ENCODE measurements around the gene PLXND1.
"Not testable (repeated sequence)": the region's sequence is repeated elsewhere in the genome, so short reads cannot be mapped to it uniquely, and the experiment has no call there.

PLXND1 gene

GRCh38 chr3:129545951-129546350 is 60.5 kb downstream of the PLXND1 start:
- not testable (repeated sequence) for H3K4me1 Mint-ChIP-seq (ENCODE audit: low read depth); DNase-seq; H3K27me3 Mint-ChIP-seq; H3K36me3 Mint-ChIP-seq (ENCODE audit: low read depth); H3K27ac Mint-ChIP-seq; H3K9me3 Mint-ChIP-seq; H3K4me3 Mint-ChIP-seq

- no peak for DNase-seq
- Mint-ChIP-seq H3K27me3 (no peaks in the 10 kb centered on the region), H3K36me3 (ENCODE audit: low read depth) (no peaks in the 10 kb centered on the region), H3K27ac (no peak overlapping the region), H3K4me3 (no peak overlapping the region), H3K9me3 (no peaks in the 10 kb centered on the region), H3K4me1 (ENCODE audit: low read depth) (no peaks in the 10 kb centered on the region)
Measured at GRCh38 chr3:129543999-129544398, 62.5 kb downstream of the PLXND1 start.

GRCh38 chr3:129543156-129543790 is 63.2 kb downstream of the PLXND1 start, which contains the start of gene H1-8:
H1-8 (plus strand) TSS chr3:129543175; CDS start chr3:129543219, 44 bp downstream.
- no peaks in the 10 kb centered on the region for H3K36me3 Mint-ChIP-seq (ENCODE audit: low read depth)
- H3K4me1 Mint-ChIP-seq (ENCODE audit: low read depth), result no peaks in the 10 kb centered on the region
- no peaks in the 10 kb centered on the region for H3K27me3 Mint-ChIP-seq
- H3K27ac Mint-ChIP-seq, result no peak within 1 kb of the TSS
- no peak for DNase-seq
- H3K9me3 Mint-ChIP-seq, result no peaks in the 10 kb centered on the region
- no peak within 1 kb of the TSS for H3K4me3 Mint-ChIP-seq

- no peaks in the 10 kb centered on the region for H3K9me3 Mint-ChIP-seq
- no peak overlapping the region for H3K4me3 Mint-ChIP-seq
- DNase-seq, result no peak
- H3K27ac Mint-ChIP-seq, result no peak overlapping the region
- H3K4me1 Mint-ChIP-seq (ENCODE audit: low read depth), result no peaks in the 10 kb centered on the region
- no peaks in the 10 kb centered on the region for H3K27me3 Mint-ChIP-seq
- no peaks in the 10 kb centered on the region for H3K36me3 Mint-ChIP-seq (ENCODE audit: low read depth)
Measured at GRCh38 chr3:129542747-129543146, 63.7 kb downstream of the PLXND1 start.

GRCh38 chr3:129540776-129541516 is 65.5 kb downstream of the PLXND1 start:
- H3K9me3 Mint-ChIP-seq, result no peaks in the 10 kb centered on the region
- H3K4me1 Mint-ChIP-seq (ENCODE audit: low read depth), result no peaks in the 10 kb centered on the region
- no peak overlapping the region for H3K4me3 Mint-ChIP-seq
- H3K36me3 Mint-ChIP-seq (ENCODE audit: low read depth), result no peaks in the 10 kb centered on the region
- no peaks in the 10 kb centered on the region for H3K27me3 Mint-ChIP-seq
- no peak overlapping the region for H3K27ac Mint-ChIP-seq
- no peak for DNase-seq

GRCh38 chr3:129539206-129539605 is 67.3 kb downstream of the PLXND1 start:
- no peak overlapping the region for H3K27ac Mint-ChIP-seq
- no peak for DNase-seq
- H3K27me3 Mint-ChIP-seq, result no peaks in the 10 kb centered on the region
- no peaks in the 10 kb centered on the region for H3K9me3 Mint-ChIP-seq
- no peaks in the 10 kb centered on the region for H3K36me3 Mint-ChIP-seq (ENCODE audit: low read depth)
- no peaks in the 10 kb centered on the region for H3K4me1 Mint-ChIP-seq (ENCODE audit: low read depth)
- H3K4me3 Mint-ChIP-seq, result no peak overlapping the region

GRCh38 chr3:129536804-129537203 is 69.7 kb downstream of the PLXND1 start:
- no peaks in the 10 kb centered on the region for H3K4me1 Mint-ChIP-seq (ENCODE audit: low read depth)
- no peaks in the 10 kb centered on the region for H3K36me3 Mint-ChIP-seq (ENCODE audit: low read depth)
- H3K9me3 Mint-ChIP-seq, result no peaks in the 10 kb centered on the region
- DNase-seq, result no peak
- H3K27ac Mint-ChIP-seq, result no peak overlapping the region
- H3K27me3 Mint-ChIP-seq, result no peaks in the 10 kb centered on the region
- no peak overlapping the region for H3K4me3 Mint-ChIP-seq

- H3K27me3 Mint-ChIP-seq, result no peaks in the 10 kb centered on the region
- no peaks in the 10 kb centered on the region for H3K36me3 Mint-ChIP-seq (ENCODE audit: low read depth)
- H3K27ac Mint-ChIP-seq, result no peak overlapping the region
- no peak for DNase-seq
- H3K9me3 Mint-ChIP-seq, result no peaks in the 10 kb centered on the region
- H3K4me3 Mint-ChIP-seq, result no peak overlapping the region
- H3K4me1 Mint-ChIP-seq (ENCODE audit: low read depth), result no peaks in the 10 kb centered on the region
Measured at GRCh38 chr3:129536374-129536667, 70.2 kb downstream of the PLXND1 start.

- H3K4me3 Mint-ChIP-seq, result no peak overlapping the region
- no peak overlapping the region for H3K27ac Mint-ChIP-seq
- H3K27me3 Mint-ChIP-seq, result no peaks in the 10 kb centered on the region
- DNase-seq, result no peak
- no peaks in the 10 kb centered on the region for H3K36me3 Mint-ChIP-seq (ENCODE audit: low read depth)
- no peaks in the 10 kb centered on the region for H3K4me1 Mint-ChIP-seq (ENCODE audit: low read depth)
- H3K9me3 Mint-ChIP-seq, result no peaks in the 10 kb centered on the region
Measured at GRCh38 chr3:129535075-129535474, 71.4 kb downstream of the PLXND1 start.

- DNase-seq, result no peak
- no peaks in the 10 kb centered on the region for H3K9me3 Mint-ChIP-seq
- H3K36me3 Mint-ChIP-seq (ENCODE audit: low read depth), result no peaks in the 10 kb centered on the region
- H3K4me3 Mint-ChIP-seq, result no peak overlapping the region
- no peaks in the 10 kb centered on the region for H3K27me3 Mint-ChIP-seq
- no peak overlapping the region for H3K27ac Mint-ChIP-seq
- H3K4me1 Mint-ChIP-seq (ENCODE audit: low read depth), result no peaks in the 10 kb centered on the region
Measured at GRCh38 chr3:129534428-129535027, 71.9 kb downstream of the PLXND1 start.

GRCh38 chr3:129533406-129533805 is 73.1 kb downstream of the PLXND1 start:
- Mint-ChIP-seq H3K27ac (no peak overlapping the region), H3K36me3 (ENCODE audit: low read depth) (no peaks in the 10 kb centered on the region), H3K4me1 (ENCODE audit: low read depth) (no peaks in the 10 kb centered on the region), H3K9me3 (no peaks in the 10 kb centered on the region), H3K27me3 (no peaks in the 10 kb centered on the region), H3K4me3 (no peak overlapping the region)
- DNase-seq, result no peak

GRCh38 chr3:129532261-129532660 is 74.2 kb downstream of the PLXND1 start:
- no peaks in the 10 kb centered on the region for H3K36me3 Mint-ChIP-seq (ENCODE audit: low read depth)

GRCh38 chr3:129531699-129532098 is 74.8 kb downstream of the PLXND1 start:
- Mint-ChIP-seq H3K9me3 (no peaks in the 10 kb centered on the region), H3K36me3 (ENCODE audit: low read depth) (no peaks in the 10 kb centered on the region), H3K27me3 (no peaks in the 10 kb centered on the region), H3K4me1 (ENCODE audit: low read depth) (no peaks in the 10 kb centered on the region), H3K27ac (no peak overlapping the region), H3K4me3 (no peak overlapping the region)
- DNase-seq, result no peak

More at GRCh38 chr3:129532261-129532660, 74.2 kb downstream of the PLXND1 start:
- no peaks in the 10 kb centered on the region for H3K9me3 Mint-ChIP-seq
- no peak overlapping the region for H3K27ac Mint-ChIP-seq
- no peaks in the 10 kb centered on the region for H3K27me3 Mint-ChIP-seq
- DNase-seq, result no peak
- no peaks in the 10 kb centered on the region for H3K4me1 Mint-ChIP-seq (ENCODE audit: low read depth)
- no peak overlapping the region for H3K4me3 Mint-ChIP-seq

GRCh38 chr3:129530821-129531220 is 75.7 kb downstream of the PLXND1 start:
- Mint-ChIP-seq H3K4me3 (no peak overlapping the region), H3K4me1 (ENCODE audit: low read depth) (no peaks in the 10 kb centered on the region), H3K27me3 (no peaks in the 10 kb centered on the region), H3K27ac (no peak overlapping the region), H3K9me3 (no peaks in the 10 kb centered on the region), H3K36me3 (ENCODE audit: low read depth) (no peaks in the 10 kb centered on the region)
- DNase-seq, result no peak

GRCh38 chr3:129530251-129530791 is 76.2 kb downstream of the PLXND1 start:
- Mint-ChIP-seq H3K36me3 (ENCODE audit: low read depth) (no peaks in the 10 kb centered on the region), H3K27ac (no peak overlapping the region), H3K4me1 (ENCODE audit: low read depth) (peaks cover 3% of the 10 kb centered on the region), H3K9me3 (no peaks in the 10 kb centered on the region), H3K4me3 (no peak overlapping the region), H3K27me3 (no peaks in the 10 kb centered on the region)
- no peak for DNase-seq
